ENCODE data around the gene FHIT. TPM values are rescaled to one million over a fixed set of nuclear protein-coding genes. Genes with fewer than 3 reads are reported as not detected.

FHIT gene
- total and polyA plus RNA-seq, 2 experiments from 2014 or later, result 9.7 to 16.2 TPM

DNA sequence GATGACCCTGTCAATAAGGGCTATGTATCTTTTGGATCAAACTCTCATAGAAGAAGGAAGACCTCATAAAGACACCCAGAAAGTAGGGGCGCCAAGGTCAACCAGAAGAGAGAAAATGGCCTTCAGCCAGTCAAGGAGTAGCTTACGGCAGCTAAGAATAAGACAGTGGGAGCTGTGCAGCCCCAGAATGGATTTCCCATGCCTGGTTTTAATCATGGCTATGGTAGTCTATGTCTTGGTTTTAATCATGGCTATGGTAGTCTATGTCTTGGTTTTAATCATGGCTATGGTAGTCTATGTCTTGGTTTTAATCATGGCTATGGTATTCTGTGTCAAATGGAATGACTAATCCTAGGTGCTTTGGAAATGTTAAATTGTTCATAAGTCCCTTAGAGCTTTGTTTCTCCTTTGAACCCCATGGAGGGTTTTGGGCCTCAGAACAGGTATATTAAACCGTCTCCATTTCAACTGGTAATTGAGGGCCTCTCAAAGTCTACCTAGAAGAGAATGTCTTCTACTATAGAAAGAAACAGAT is 1459.4 kb downstream of the FHIT start:
- no peaks in the 10 kb centered on the region for H4K20me1 ChIP-seq (ENCODE audit: insufficient read depth, poor library complexity, severe bottlenecking)
- H3K4me3 ChIP-seq, result no peak overlapping the region
- no peaks in the 10 kb centered on the region for H3K27me3 ChIP-seq
- H3K4me1 ChIP-seq (ENCODE audit: insufficient read depth), result no peaks in the 10 kb centered on the region
- no peaks in the 10 kb centered on the region for H3K9me2 ChIP-seq (replicated peaks; ENCODE audit: insufficient read depth)
- TF ChIP-seq EZH2phosphoT487 (IDR thresholded peaks at IDR 0.05; ENCODE audit: low read depth, severe bottlenecking, unreplicated experiment), result no peak
- no peak for TF ChIP-seq EZH2 (IDR thresholded peaks at IDR 0.05; ENCODE audit: borderline replicate concordance)
- TF ChIP-seq CTCF (IDR thresholded peaks at IDR 0.05; ENCODE audit: poor library complexity), result no peak
- H3K4me2 ChIP-seq, result no peak overlapping the region
- H3K36me3 ChIP-seq (replicated peaks; ENCODE audit: insufficient read depth, low read depth), result no peaks in the 10 kb centered on the region
- H2AFZ ChIP-seq, result no peak overlapping the region
- H3K9me3 ChIP-seq (ENCODE audit: low read depth), result no peaks in the 10 kb centered on the region
- 64% methylated on average over 3 of the region's 3 CpGs for WGBS (ENCODE audit: low lambda C conversion rate, missing lambda C conversion rate)
- H3K79me2 ChIP-seq, result no peaks in the 10 kb centered on the region
- no peak for DNase-seq (ENCODE audit: low spot score)
- H3K27ac ChIP-seq, result no peak overlapping the region

DNA sequence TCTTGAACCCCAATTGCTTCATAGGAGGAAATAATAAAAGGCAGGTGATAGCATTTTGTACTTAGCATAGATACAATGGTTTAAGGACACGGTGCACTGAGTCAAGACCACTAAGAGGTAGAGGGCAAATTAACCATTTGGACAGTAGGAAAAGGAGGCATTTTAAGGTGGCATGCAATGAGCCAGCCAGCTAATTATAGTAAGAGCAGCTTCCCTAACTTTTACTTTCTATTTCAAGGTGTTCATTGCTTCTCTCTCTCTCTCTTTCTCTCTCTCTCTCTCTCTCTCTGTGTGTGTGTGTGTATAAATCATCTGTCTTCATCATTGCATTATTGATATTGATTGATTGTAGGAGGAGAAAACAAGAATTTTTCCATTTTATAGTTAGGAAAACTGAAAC is 1461.0 kb downstream of the FHIT start:
- no peaks in the 10 kb centered on the region for H3K79me2 ChIP-seq
- no peaks in the 10 kb centered on the region for H3K36me3 ChIP-seq (replicated peaks; ENCODE audit: insufficient read depth, low read depth)
- no peak overlapping the region for H3K27ac ChIP-seq
- H2AFZ ChIP-seq, result no peak overlapping the region
- H3K4me3 ChIP-seq, result no peak overlapping the region
- TF ChIP-seq CTCF (IDR thresholded peaks at IDR 0.05; ENCODE audit: poor library complexity) (no peak), EZH2 (IDR thresholded peaks at IDR 0.05; ENCODE audit: borderline replicate concordance) (no peak)
- H4K20me1 ChIP-seq (ENCODE audit: insufficient read depth, poor library complexity, severe bottlenecking), result no peaks in the 10 kb centered on the region
- no peaks in the 10 kb centered on the region for H3K9me2 ChIP-seq (replicated peaks; ENCODE audit: insufficient read depth)
- no peaks in the 10 kb centered on the region for H3K27me3 ChIP-seq
- WGBS (ENCODE audit: low lambda C conversion rate, missing lambda C conversion rate), result 52% methylated on average over 1 of the region's 1 CpG
- no peaks in the 10 kb centered on the region for H3K4me1 ChIP-seq (ENCODE audit: insufficient read depth)
- H3K4me2 ChIP-seq, result no peak overlapping the region
- no peaks in the 10 kb centered on the region for H3K9me3 ChIP-seq (ENCODE audit: low read depth)
- DNase-seq (ENCODE audit: low spot score), result no peak

DNA sequence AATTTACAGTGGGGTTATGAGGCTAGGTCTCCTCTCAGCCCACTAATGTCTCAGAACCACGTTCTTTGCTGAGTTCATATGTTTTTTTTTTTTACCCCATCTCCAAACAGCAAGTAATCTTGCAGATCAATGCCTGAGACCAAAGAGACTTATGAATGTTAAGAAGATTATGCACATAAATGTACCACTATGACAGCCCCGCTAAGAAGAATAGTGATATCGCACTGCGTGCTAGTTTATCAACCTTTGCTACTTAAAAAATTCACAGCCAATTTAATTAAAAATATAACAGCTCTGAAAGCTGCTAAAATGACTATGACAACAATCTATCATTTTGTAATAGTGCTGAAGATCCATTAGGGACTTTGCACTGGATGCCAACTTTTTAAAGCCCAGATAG is 1462.5 kb downstream of the FHIT start:
- TF ChIP-seq CTCF (IDR thresholded peaks at IDR 0.05; ENCODE audit: poor library complexity) (no peak), EZH2phosphoT487 (IDR thresholded peaks at IDR 0.05; ENCODE audit: low read depth, severe bottlenecking, unreplicated experiment) (no peak), EZH2 (IDR thresholded peaks at IDR 0.05; ENCODE audit: borderline replicate concordance) (no peak)
- Histone ChIP-seq H3K36me3 (replicated peaks; ENCODE audit: insufficient read depth, low read depth) (no peaks in the 10 kb centered on the region), H3K79me2 (no peaks in the 10 kb centered on the region), H3K4me3 (no peak overlapping the region), H3K27ac (no peak overlapping the region), H3K4me2 (no peak overlapping the region), H3K4me1 (ENCODE audit: insufficient read depth) (no peaks in the 10 kb centered on the region), H3K9me3 (ENCODE audit: low read depth) (no peaks in the 10 kb centered on the region), H3K9me2 (replicated peaks; ENCODE audit: insufficient read depth) (no peaks in the 10 kb centered on the region), H4K20me1 (ENCODE audit: insufficient read depth, poor library complexity, severe bottlenecking) (no peaks in the 10 kb centered on the region), H2AFZ (no peak overlapping the region), H3K27me3 (no peaks in the 10 kb centered on the region)
- WGBS (ENCODE audit: low lambda C conversion rate, missing lambda C conversion rate), result 89% methylated on average over 4 of the region's 4 CpGs
- no peak for DNase-seq (ENCODE audit: low spot score)

- H3K4me1 ChIP-seq (ENCODE audit: insufficient read depth), result no peaks in the 10 kb centered on the region
- no peak overlapping the region for H3K27ac ChIP-seq
- H4K20me1 ChIP-seq (ENCODE audit: insufficient read depth, poor library complexity, severe bottlenecking), result no peaks in the 10 kb centered on the region
- DNase-seq (ENCODE audit: low spot score), result no peak
- no peaks in the 10 kb centered on the region for H3K27me3 ChIP-seq
- TF ChIP-seq EZH2 (IDR thresholded peaks at IDR 0.05; ENCODE audit: borderline replicate concordance), result no peak
- TF ChIP-seq EZH2phosphoT487 (IDR thresholded peaks at IDR 0.05; ENCODE audit: low read depth, severe bottlenecking, unreplicated experiment), result no peak
- no peak for TF ChIP-seq CTCF (IDR thresholded peaks at IDR 0.05; ENCODE audit: poor library complexity)
- no peak overlapping the region for H3K4me2 ChIP-seq
- H3K36me3 ChIP-seq (replicated peaks; ENCODE audit: insufficient read depth, low read depth), result no peaks in the 10 kb centered on the region
- no peaks in the 10 kb centered on the region for H3K9me2 ChIP-seq (replicated peaks; ENCODE audit: insufficient read depth)
- WGBS (ENCODE audit: low lambda C conversion rate, missing lambda C conversion rate), result 98% methylated on average over 3 of the region's 3 CpGs
- H3K9me3 ChIP-seq (ENCODE audit: low read depth), result no peaks in the 10 kb centered on the region
- no peaks in the 10 kb centered on the region for H3K79me2 ChIP-seq
- H3K4me3 ChIP-seq, result no peak overlapping the region
- no peak overlapping the region for H2AFZ ChIP-seq
Measured at GRCh38 chr3:59788133-59788532, 1463.1 kb downstream of the FHIT start.

Measured in hepatocyte (in vitro differentiated cells).